ENCODE data around the gene MAPK14. TPM values are rescaled to one million over a fixed set of nuclear protein-coding genes. Genes with fewer than 3 reads are reported as not detected.

The MAPK14 gene
- total and polyA plus RNA-seq, 2 experiments from 2014 or later = 41.6 to 96.2 TPM

- DNase-seq (ENCODE audit: low read depth in 1 of 2, low spot score in 1 of 2) = no peak
- H3K4me1 ChIP-seq (ENCODE audit: low read depth) = no peaks in the 10 kb centered on the region
Observed at GRCh38 chr6:36149476-36149875, 121.9 kb downstream of the MAPK14 start.

DNA sequence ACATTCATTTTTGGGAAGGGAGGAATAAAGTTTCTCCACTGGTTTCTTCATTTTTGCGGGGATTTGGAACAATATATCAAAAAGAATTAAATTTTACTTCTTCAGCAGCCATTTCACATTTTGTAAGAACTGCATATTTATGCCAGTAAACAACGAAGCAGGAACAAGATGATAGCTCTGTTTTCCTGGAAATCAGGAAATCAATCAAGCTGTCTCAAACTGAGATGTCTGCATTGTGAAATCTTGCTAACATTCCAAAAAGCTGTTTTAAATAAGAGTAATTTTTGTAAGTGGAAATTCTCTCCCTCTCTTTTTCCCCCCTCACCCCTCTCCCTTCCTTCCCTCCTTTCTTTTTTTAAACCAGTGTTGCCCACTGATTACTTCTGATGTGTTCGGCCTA, 122.7 kb downstream of the MAPK14 start:
- Histone ChIP-seq H3K36me3 (no peaks in the 10 kb centered on the region), H3K9me3 (ENCODE audit: low read depth) (no peaks in the 10 kb centered on the region), H3K4me3 (no peak overlapping the region), H3K4me1 (ENCODE audit: low read depth) (no peaks in the 10 kb centered on the region), H3K27me3 (no peaks in the 10 kb centered on the region), H3K27ac (no peak overlapping the region)
- no peak for DNase-seq (ENCODE audit: low read depth in 1 of 2, low spot score in 1 of 2)
- TF ChIP-seq, protein P1, sequence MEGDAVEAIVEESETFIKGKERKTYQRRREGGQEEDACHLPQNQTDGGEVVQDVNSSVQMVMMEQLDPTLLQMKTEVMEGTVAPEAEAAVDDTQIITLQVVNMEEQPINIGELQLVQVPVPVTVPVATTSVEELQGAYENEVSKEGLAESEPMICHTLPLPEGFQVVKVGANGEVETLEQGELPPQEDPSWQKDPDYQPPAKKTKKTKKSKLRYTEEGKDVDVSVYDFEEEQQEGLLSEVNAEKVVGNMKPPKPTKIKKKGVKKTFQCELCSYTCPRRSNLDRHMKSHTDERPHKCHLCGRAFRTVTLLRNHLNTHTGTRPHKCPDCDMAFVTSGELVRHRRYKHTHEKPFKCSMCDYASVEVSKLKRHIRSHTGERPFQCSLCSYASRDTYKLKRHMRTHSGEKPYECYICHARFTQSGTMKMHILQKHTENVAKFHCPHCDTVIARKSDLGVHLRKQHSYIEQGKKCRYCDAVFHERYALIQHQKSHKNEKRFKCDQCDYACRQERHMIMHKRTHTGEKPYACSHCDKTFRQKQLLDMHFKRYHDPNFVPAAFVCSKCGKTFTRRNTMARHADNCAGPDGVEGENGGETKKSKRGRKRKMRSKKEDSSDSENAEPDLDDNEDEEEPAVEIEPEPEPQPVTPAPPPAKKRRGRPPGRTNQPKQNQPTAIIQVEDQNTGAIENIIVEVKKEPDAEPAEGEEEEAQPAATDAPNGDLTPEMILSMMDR (IDR thresholded peaks at IDR 0.05; ENCODE audit: low read depth, low read length) = no peak

More at GRCh38 chr6:36149476-36149875, 121.9 kb downstream of the MAPK14 start:
- no peaks in the 10 kb centered on the region for H3K36me3 ChIP-seq
- H3K27ac ChIP-seq = no peak overlapping the region
- TF ChIP-seq, protein P1 (IDR thresholded peaks at IDR 0.05; ENCODE audit: low read depth, low read length) = no peak
- no peaks in the 10 kb centered on the region for H3K9me3 ChIP-seq (ENCODE audit: low read depth)
- no peaks in the 10 kb centered on the region for H3K27me3 ChIP-seq
- H3K4me3 ChIP-seq = no peak overlapping the region

GRCh38 chr6:36154286-36154685, 126.7 kb downstream of the MAPK14 start:
- TF ChIP-seq, protein P1 (IDR thresholded peaks at IDR 0.05; ENCODE audit: low read depth, low read length) = no peak
- H3K9me3 ChIP-seq (ENCODE audit: low read depth) = no peaks in the 10 kb centered on the region
- no peak for DNase-seq (ENCODE audit: low read depth in 1 of 2, low spot score in 1 of 2)
- no peaks in the 10 kb centered on the region for H3K4me1 ChIP-seq (ENCODE audit: low read depth)
- no peak overlapping the region for H3K27ac ChIP-seq
- no peaks in the 10 kb centered on the region for H3K27me3 ChIP-seq
- no peaks in the 10 kb centered on the region for H3K36me3 ChIP-seq
- no peak overlapping the region for H3K4me3 ChIP-seq

- H3K36me3 ChIP-seq = no peaks in the 10 kb centered on the region
- H3K9me3 ChIP-seq (ENCODE audit: low read depth) = no peaks in the 10 kb centered on the region
- no peak for DNase-seq (ENCODE audit: low read depth in 1 of 2, low spot score in 1 of 2)
- H3K27ac ChIP-seq = no peak overlapping the region
- TF ChIP-seq, protein P1 (IDR thresholded peaks at IDR 0.05; ENCODE audit: low read depth, low read length) = no peak
- H3K27me3 ChIP-seq = no peaks in the 10 kb centered on the region
- no peak overlapping the region for H3K4me3 ChIP-seq
- no peaks in the 10 kb centered on the region for H3K4me1 ChIP-seq (ENCODE audit: low read depth)
Observed at GRCh38 chr6:36155662-36156061, 128.1 kb downstream of the MAPK14 start.

DNA sequence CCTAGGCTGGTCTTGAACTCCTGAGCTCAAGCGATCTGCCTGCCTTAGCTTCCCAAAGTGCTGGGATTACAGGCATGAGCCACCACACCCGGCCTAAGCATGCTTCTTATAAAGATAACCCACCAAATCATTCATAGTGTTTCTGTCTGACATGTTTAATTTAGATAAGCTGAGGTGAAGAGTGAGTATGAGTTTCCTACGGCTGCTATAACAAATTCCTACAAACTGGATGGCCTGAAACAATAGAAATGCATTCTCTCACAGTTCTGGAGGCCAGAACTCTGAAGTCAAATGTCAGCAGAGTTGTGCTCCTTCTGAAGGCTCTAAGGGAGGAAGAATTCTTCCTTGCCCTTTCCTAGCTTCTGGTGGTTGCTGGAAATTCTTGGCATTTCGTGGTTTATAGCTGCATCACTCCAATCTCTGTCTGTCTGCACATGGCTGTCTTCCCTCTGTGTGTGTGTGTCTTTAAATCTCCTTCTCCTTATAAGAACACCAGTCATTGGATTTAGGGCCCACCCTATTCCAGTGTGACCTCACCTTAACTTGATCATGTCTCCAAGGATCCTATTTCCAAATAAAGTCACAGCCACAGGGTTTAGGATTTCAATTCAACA, 132.6 kb downstream of the MAPK14 start:
- peak in 1 of 2 donors; percentile 61 for DNase-seq (ENCODE audit: low read depth in 1 of 2, low spot score in 1 of 2)
- no peak overlapping the region for H3K27ac ChIP-seq

More for the DNA sequence above, 132.6 kb downstream of the MAPK14 start:
- Histone ChIP-seq H3K27me3 (no peaks in the 10 kb centered on the region), H3K9me3 (ENCODE audit: low read depth) (no peaks in the 10 kb centered on the region), H3K4me1 (ENCODE audit: low read depth) (no peaks in the 10 kb centered on the region), H3K36me3 (no peaks in the 10 kb centered on the region), H3K4me3 (no peak overlapping the region)
- TF ChIP-seq, protein P1 (IDR thresholded peaks at IDR 0.05; ENCODE audit: low read depth, low read length) = no peak

Other genes with a start within 250 kb of the MAPK14 start
- gene CLPSL1, start 246.8 kb upstream of the MAPK14 start, total RNA-seq = not detected in 2 replicates
- gene CLPSL1, start 246.8 kb upstream of the MAPK14 start, polyA plus RNA-seq = not detected in 2 replicates
- gene CLPS, start 230.5 kb upstream of the MAPK14 start, total RNA-seq = not detected in 2 replicates
- not detected in 2 replicates for gene CLPS, start 230.5 kb upstream of the MAPK14 start, polyA plus RNA-seq
- gene LHFPL5, start 222.5 kb upstream of the MAPK14 start, total RNA-seq = not detected in 2 replicates
- not detected in 2 replicates for gene LHFPL5, start 222.5 kb upstream of the MAPK14 start, polyA plus RNA-seq
- gene SRPK1, start 106.7 kb upstream of the MAPK14 start, total RNA-seq = 52.0 and 54.5 TPM in 2 replicates
- gene SRPK1, start 106.7 kb upstream of the MAPK14 start, polyA plus RNA-seq = 37.6 and 50.6 TPM in 2 replicates
- not detected in 2 replicates for gene SLC26A8, start 3.2 kb upstream of the MAPK14 start, total RNA-seq
- gene SLC26A8, start 3.2 kb upstream of the MAPK14 start, polyA plus RNA-seq = 0.37 TPM in 1 of 2 replicates, not detected in the other
- gene MAPK13, start 102.7 kb downstream of the MAPK14 start, total RNA-seq = 1.7 and 2.3 TPM in 2 replicates
- gene MAPK13, start 102.7 kb downstream of the MAPK14 start, polyA plus RNA-seq = 1.1 and 3.8 TPM in 2 replicates
- 17.3 and 22.3 TPM in 2 replicates for gene BRPF3, start 168.9 kb downstream of the MAPK14 start, total RNA-seq
- gene BRPF3, start 168.9 kb downstream of the MAPK14 start, polyA plus RNA-seq = 9.4 and 15.9 TPM in 2 replicates
- not detected in 2 replicates for gene PNPLA1, start 242.3 kb downstream of the MAPK14 start, total RNA-seq
- gene PNPLA1, start 242.3 kb downstream of the MAPK14 start, polyA plus RNA-seq = not detected in 2 replicates